Measurements from ENCODE around the gene RFX7. TPM values are rescaled to one million over a fixed set of nuclear protein-coding genes. Genes with fewer than 3 reads are reported as not detected.

RFX7 gene
- total and polyA plus RNA-seq, 8 donors: 1.3 to 12.4 (median 5.5) TPM

- ATAC-seq (no peak), FAIRE-seq (no peak), DNase-seq (no peak)
- intact Hi-C loops (cut with DNase I): no loop called here
- no peak overlapping the region for H3K4me3 ChIP-seq
- peaks cover 0 to 5% (median 0%) of the 10 kb centered on the region in 3 donors for H3K4me1 ChIP-seq
- H3K27me3 ChIP-seq: no peaks in the 10 kb centered on the region
- WGBS, 2 donors: 55 to 61% methylated on average over 1 of the region's 1 CpG
- no peak overlapping the region for H3K27ac ChIP-seq
- no peaks in the 10 kb centered on the region for H3K36me3 ChIP-seq
- TF ChIP-seq, protein P1, sequence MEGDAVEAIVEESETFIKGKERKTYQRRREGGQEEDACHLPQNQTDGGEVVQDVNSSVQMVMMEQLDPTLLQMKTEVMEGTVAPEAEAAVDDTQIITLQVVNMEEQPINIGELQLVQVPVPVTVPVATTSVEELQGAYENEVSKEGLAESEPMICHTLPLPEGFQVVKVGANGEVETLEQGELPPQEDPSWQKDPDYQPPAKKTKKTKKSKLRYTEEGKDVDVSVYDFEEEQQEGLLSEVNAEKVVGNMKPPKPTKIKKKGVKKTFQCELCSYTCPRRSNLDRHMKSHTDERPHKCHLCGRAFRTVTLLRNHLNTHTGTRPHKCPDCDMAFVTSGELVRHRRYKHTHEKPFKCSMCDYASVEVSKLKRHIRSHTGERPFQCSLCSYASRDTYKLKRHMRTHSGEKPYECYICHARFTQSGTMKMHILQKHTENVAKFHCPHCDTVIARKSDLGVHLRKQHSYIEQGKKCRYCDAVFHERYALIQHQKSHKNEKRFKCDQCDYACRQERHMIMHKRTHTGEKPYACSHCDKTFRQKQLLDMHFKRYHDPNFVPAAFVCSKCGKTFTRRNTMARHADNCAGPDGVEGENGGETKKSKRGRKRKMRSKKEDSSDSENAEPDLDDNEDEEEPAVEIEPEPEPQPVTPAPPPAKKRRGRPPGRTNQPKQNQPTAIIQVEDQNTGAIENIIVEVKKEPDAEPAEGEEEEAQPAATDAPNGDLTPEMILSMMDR (IDR thresholded peaks at IDR 0.05): no peak
- no peaks in the 10 kb centered on the region for H3K9me3 ChIP-seq
These were observed 57.7 kb downstream of the RFX7 start for GRCh38 chr15:56185980-56186379.

DNA sequence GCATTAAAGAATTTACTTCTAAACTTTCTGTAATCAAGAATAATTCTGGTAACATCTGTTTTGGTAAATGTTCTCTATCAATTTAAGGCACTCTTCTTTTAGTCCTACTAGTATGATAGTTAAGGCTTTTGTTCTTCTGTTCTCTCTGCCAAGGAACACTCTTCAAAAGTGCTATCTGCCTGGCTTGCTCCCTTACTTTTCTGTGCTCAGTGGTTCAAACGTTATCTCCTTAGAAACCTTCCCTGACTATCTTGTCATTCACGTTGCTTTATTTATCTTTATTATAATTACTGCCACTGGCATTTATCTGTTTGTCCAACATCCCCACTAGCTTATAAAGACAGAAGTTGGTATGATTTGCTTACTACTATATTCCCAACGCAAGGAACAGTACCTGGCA is 59.2 kb downstream of the RFX7 start:
- H3K4me3 ChIP-seq: no peak overlapping the region
- H3K9me3 ChIP-seq: no peaks in the 10 kb centered on the region
- TF ChIP-seq, protein P1 (IDR thresholded peaks at IDR 0.05): no peak
- no peak for FAIRE-seq
- no peak overlapping the region for H3K27ac ChIP-seq
- no peak for ATAC-seq
- no peaks in the 10 kb centered on the region for H3K27me3 ChIP-seq
- peaks cover 0 to 5% (median 0%) of the 10 kb centered on the region in 3 donors for H3K4me1 ChIP-seq
- intact Hi-C loops (cut with DNase I): no loop called here
- H3K36me3 ChIP-seq: no peaks in the 10 kb centered on the region
- WGBS, 2 donors: 85% methylated on average over 3 of the region's 3 CpGs
- DNase-seq: no peak

DNA sequence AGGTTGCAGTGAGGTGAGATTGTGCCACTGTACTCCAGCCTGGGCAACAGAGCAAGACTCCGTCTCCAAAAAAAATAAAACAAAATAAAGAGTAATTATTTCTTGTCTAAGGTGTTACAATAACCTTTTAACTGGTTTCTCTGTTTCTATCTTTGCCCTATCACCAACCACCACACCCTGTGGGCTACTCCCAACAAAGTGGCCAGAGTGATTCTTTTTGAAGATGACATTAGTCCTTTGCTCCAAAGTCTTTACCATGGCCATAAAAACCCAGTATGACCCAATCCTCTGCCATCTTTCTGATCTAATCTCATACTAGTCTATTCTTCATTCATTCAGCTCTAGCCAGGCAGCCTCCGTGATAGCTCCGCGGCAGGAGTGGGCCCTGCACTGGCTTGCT is 62.8 kb downstream of the RFX7 start:
- TF ChIP-seq, protein P1 (IDR thresholded peaks at IDR 0.05): no peak
- WGBS, 2 donors: 95 to 98% methylated on average over 4 of the region's 4 CpGs

GRCh38 chr15:56176996-56177395 is 66.7 kb downstream of the RFX7 start:
- ATAC-seq (no peak), FAIRE-seq (no peak), DNase-seq (no peak)
- Histone ChIP-seq H3K9me3 (no peaks in the 10 kb centered on the region), H3K27me3 (no peaks in the 10 kb centered on the region), H3K36me3 (peaks cover 0 to 3% (median 0%) of the 10 kb centered on the region in 3 donors), H3K27ac (no peak overlapping the region), H3K4me3 (no peak overlapping the region), H3K4me1 (no peaks in the 10 kb centered on the region)
- intact Hi-C loops (cut with DNase I): no loop called here
- TF ChIP-seq, protein P1 (IDR thresholded peaks at IDR 0.05): no peak
- WGBS, 2 donors: 96 to 98% methylated on average over 4 of the region's 4 CpGs

More for the DNA sequence above, 62.8 kb downstream of the RFX7 start:
- Histone ChIP-seq H3K27me3 (no peaks in the 10 kb centered on the region), H3K9me3 (no peaks in the 10 kb centered on the region), H3K4me3 (no peak overlapping the region), H3K36me3 (no peaks in the 10 kb centered on the region), H3K4me1 (no peaks in the 10 kb centered on the region), H3K27ac (no peak overlapping the region)
- DNase-seq (no peak), ATAC-seq (no peak), FAIRE-seq (no peak)
- intact Hi-C loops (cut with DNase I): no loop called here

GRCh38 chr15:56175788-56176187 is 67.9 kb downstream of the RFX7 start:
- TF ChIP-seq, protein P1 (IDR thresholded peaks at IDR 0.05): no peak
- no peak for FAIRE-seq
- no peak overlapping the region for H3K27ac ChIP-seq

More at GRCh38 chr15:56175788-56176187, 67.9 kb downstream of the RFX7 start:
- intact Hi-C loops (cut with DNase I): no loop called here
- DNase-seq (no peak), ATAC-seq (no peak)
- Histone ChIP-seq H3K9me3 (no peaks in the 10 kb centered on the region), H3K36me3 (peaks cover 0 to 3% (median 0%) of the 10 kb centered on the region in 3 donors), H3K4me1 (no peaks in the 10 kb centered on the region), H3K27me3 (no peaks in the 10 kb centered on the region), H3K4me3 (no peak overlapping the region)
- WGBS, 2 donors: 75 to 79% methylated on average over 1 of the region's 1 CpG
